B cell (primary cell): ENCODE measurements around the gene PPP3CA. TPM values are rescaled to one million over a fixed set of nuclear protein-coding genes. Genes with fewer than 3 reads are reported as not detected.

Experiments
- ATAC-seq: fragments of 200-7000 bp; cut with Tn5 transposase; one replicate; pipeline ENCODE4 v1.10.0; 2021; ENCODE audit warnings: low read depth, mild to moderate bottlenecking, moderate number of reproducible peaks, moderate library complexity
- CTCF ChIA-PET: fragments of 350-600 bp; sonication (Branson Sonifier 250); formaldehyde crosslinking; loops from one replicate; lab custom pipeline; 2021; ENCODE audit warnings: antibody characterized with exemption, inconsistent platforms; lab: Charles Lee
- POLR2A ChIA-PET: fragments of 350-600 bp; sonication (Branson Sonifier 250); formaldehyde crosslinking; loops from one replicate; lab custom pipeline; 2021; ENCODE audit warnings: antibody characterized with exemption; lab: Charles Lee
- DNase-seq: peaks from one replicate; pipeline ENCODE4 v3.0.0; 2013
- H2AFZ ChIP-seq: 2 replicates; pipeline ENCODE4 v1.6.1; 2012; ENCODE audit warnings: mild to moderate bottlenecking, low read depth, low read length; ENCODE audit not compliant: insufficient read depth, poor library complexity, severe bottlenecking
- H3K27ac ChIP-seq, 2 donors: 1 replicate in 1 of 2; 2 replicates in 1 of 2; pipeline ENCODE4 v1.5.1; 2012 to 2013; ENCODE audit warnings: low read length in 2 of 2, mild to moderate bottlenecking in 2 of 2, moderate library complexity in 1 of 2
- H3K27me3 ChIP-seq, 4 experiments: fragments of 200-600 bp in 1 of 4; sonication (generic) in 1 of 4; replicated peaks in 1 of 4; 1 replicate in 2 of 4; 2 replicates in 2 of 4; pipeline versions ENCODE4 v1.6.1 to v1.7.0; 2013 to 2016; ENCODE audit warnings: low read length in 3 of 4, mild to moderate bottlenecking in 2 of 4, mixed read lengths in 1 of 4, moderate library complexity in 1 of 4; ENCODE audit not compliant: insufficient read depth in 4 of 4, control insufficient read depth in 3 of 4; ENCODE audit errors: control extremely low read depth in 1 of 4
- H3K36me3 ChIP-seq, 2 experiments: replicated peaks in 1 of 2; 1 replicate in 1 of 2; 2 replicates in 1 of 2; pipeline versions ENCODE4 v1.6.1 to v1.7.1; 2013; ENCODE audit warnings: low read length in 1 of 2; ENCODE audit not compliant: insufficient read depth in 2 of 2, control insufficient read depth in 1 of 2; ENCODE audit errors: control extremely low read depth in 1 of 2, extremely low read depth in 1 of 2
- H3K4me1 ChIP-seq, 2 donors: fragments of 200-600 bp in 1 of 2; sonication (generic) in 1 of 2; 1 replicate in 1 of 2; 2 replicates in 1 of 2; pipeline versions ENCODE4 v1.5.1 to v1.6.1; 2013 to 2017; ENCODE audit warnings: low read length in 2 of 2; ENCODE audit not compliant: control insufficient read depth in 2 of 2, insufficient read depth in 2 of 2
- H3K4me2 ChIP-seq: replicated peaks from 2 replicates; pipeline ENCODE3; 2012; ENCODE audit warnings: mild to moderate bottlenecking, low read depth, low read length; ENCODE audit not compliant: poor library complexity, severe bottlenecking
- H3K4me3 ChIP-seq, 5 experiments: fragments of 200-600 bp in 1 of 5; sonication (generic) in 1 of 5; 1 replicate in 3 of 5; 2 replicates in 2 of 5; pipeline versions ENCODE4 v1.5.1 to v1.7.0; 2011 to 2016; ENCODE audit warnings: low read length in 4 of 5, mild to moderate bottlenecking in 4 of 5, low read depth in 2 of 5, control low read depth in 1 of 5, moderate library complexity in 1 of 5; ENCODE audit not compliant: insufficient read depth in 1 of 5; ENCODE audit errors: control extremely low read depth in 1 of 5, extremely low read depth in 1 of 5
- H3K79me2 ChIP-seq: fragments of 200-600 bp; sonication (generic); one replicate; pipeline ENCODE4 v1.6.0; 2016; ENCODE audit warnings: low read length; ENCODE audit not compliant: control insufficient read depth, insufficient read depth
- H3K9ac ChIP-seq: fragments of 200-600 bp; sonication (generic); 2 replicates; pipeline ENCODE4 v1.6.1; 2017; ENCODE audit warnings: mild to moderate bottlenecking, low read length, moderate library complexity
- H3K9me3 ChIP-seq, 3 donors: one replicate each; pipeline versions ENCODE4 v1.6.1 to v1.7.1; 2013; ENCODE audit warnings: low read length in 2 of 3; ENCODE audit not compliant: control insufficient read depth in 2 of 3, insufficient read depth in 1 of 3; ENCODE audit errors: control extremely low read depth in 1 of 3
- H4K20me1 ChIP-seq: 2 replicates; pipeline ENCODE4 v1.6.0; 2012; ENCODE audit warnings: mild to moderate bottlenecking, low read length; ENCODE audit not compliant: insufficient read depth, control insufficient read depth, poor library complexity, severe bottlenecking
- H3K27ac Mint-ChIP-seq: one replicate; pipeline ENCODE4 v1.8.0; 2021; ENCODE audit warnings: mixed read lengths
- H3K27me3 Mint-ChIP-seq: one replicate; pipeline ENCODE4 v1.8.0; 2021; ENCODE audit warnings: mixed read lengths
- H3K4me1 Mint-ChIP-seq: one replicate; pipeline ENCODE4 v1.8.0; 2021; ENCODE audit warnings: mixed read lengths
- H3K4me3 Mint-ChIP-seq: one replicate; pipeline ENCODE4 v1.8.0; 2021; ENCODE audit warnings: mixed read lengths
- H3K9me3 Mint-ChIP-seq: one replicate; pipeline ENCODE4 v1.8.0; 2022; ENCODE audit warnings: mixed read lengths; ENCODE audit not compliant: insufficient read depth
- CTCF ChIP-seq: fragments of 200-600 bp; IDR thresholded peaks from one replicate; pipeline ENCODE4 v1.8.0; 2022; ENCODE audit warnings: antibody characterized with exemption, mild to moderate bottlenecking
- EZH2 ChIP-seq: IDR thresholded peaks from 2 replicates; pipeline ENCODE4 v1.6.1; 2012; ENCODE audit warnings: borderline replicate concordance, low read depth, mild to moderate bottlenecking, moderate library complexity, low read length; ENCODE audit not compliant: insufficient read depth, poor library complexity, severe bottlenecking
- WGBS: methylation state at CpG from one replicate; pipeline ENCODE4 v1.1.5; 2013; ENCODE audit warnings: missing lambda C conversion rate; ENCODE audit not compliant: insufficient coverage; 5-methylcytosine and 5-hydroxymethylcytosine counted together
- intact Hi-C: fragments of 100-400 bp; cut with micrococcal nuclease; formaldehyde crosslinking; loops from one replicate; pipeline ENCODE4 v1.10.0; 2022
- polyA plus RNA-seq: library from polyadenylated mRNA; depleted of rRNA; stranded (reverse); fragments of >200 nt; gene quantifications from 2 replicates; pipeline ENCODE4 v1.2.3, GENCODE V29; 2012
- total RNA-seq, 2 donors: library from RNA; stranded (reverse); fragments of 120-200 nt in 1 of 2; gene quantifications; 1 replicate in 1 of 2; 2 replicates in 1 of 2; pipeline versions ENCODE4 v1.2.3 to v1.2.4, GENCODE V29; 2013 to 2022

PPP3CA gene
- total and polyA plus RNA-seq, 2 donors (not counting 1 experiment from before 2014, with no cell fraction given), result 14.3 to 85.1 TPM

DNA sequence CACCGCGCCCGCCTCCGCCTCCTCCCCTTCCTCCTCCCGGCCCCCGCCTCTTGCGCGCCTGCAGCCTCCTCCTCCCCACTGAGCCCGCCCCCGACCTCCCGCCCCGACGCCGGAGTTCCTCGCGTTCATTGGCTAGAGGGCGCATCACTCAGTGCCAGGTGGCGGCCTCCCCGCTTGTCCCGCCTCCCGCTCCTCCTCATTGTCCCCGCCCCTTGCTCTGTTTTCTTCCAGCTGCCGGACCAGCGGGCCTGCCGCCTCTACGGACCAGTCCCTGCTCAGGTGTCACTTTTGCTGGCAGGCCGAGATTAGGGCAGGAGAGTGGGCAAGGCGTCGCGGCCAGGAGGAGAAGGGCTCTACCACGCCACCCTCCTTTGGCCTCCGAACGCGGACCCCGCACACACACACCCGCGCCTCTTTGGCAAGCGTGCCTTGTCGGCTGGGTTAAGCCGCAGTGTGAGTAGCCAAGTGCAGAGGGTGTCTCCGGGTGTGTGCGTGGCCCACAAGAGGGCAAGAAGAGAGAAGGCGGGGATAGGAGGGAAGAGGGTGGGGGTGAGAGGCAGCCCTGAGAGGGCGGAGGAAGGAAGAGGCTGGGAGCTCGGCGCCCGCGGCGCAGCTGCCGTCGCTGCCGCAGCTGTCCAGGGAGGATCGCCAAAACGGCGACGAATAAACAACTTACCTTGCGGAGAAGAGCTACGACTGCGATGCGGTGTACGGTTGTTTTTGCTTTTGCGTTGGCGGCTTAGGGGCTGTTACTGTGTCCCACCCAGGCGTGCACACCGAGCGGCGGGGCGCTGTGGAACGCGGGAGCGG, 436 bp upstream of the PPP3CA start:
- H3K4me3 ChIP-seq, result peak overlapping the region; percentile 77 to 96 (median 95)
- no peaks in the 10 kb centered on the region for H3K27me3 Mint-ChIP-seq
- H4K20me1 ChIP-seq, result peaks cover 17% of the 10 kb centered on the region
- WGBS, result under 1% methylated on average over 63 of the region's 71 CpGs
- ATAC-seq (peak; percentile 80), DNase-seq (peak; percentile 98)
- H3K27me3 ChIP-seq, result no peaks in the 10 kb centered on the region
- CTCF ChIA-PET, result interaction anchor here (0.7 to 2.5 kb wide), 11 partner anchors 11 to 1242 kb away, joined by 3 to 10 read pairs (median 4); partner anchors contain the start of gene BANK1
- peaks cover 0 to 3% of the 10 kb centered on the region in 2 experiments for H3K36me3 ChIP-seq
- peak overlapping the region; percentile 97 for H3K9ac ChIP-seq
- POLR2A ChIA-PET, result interaction anchor here (0.5 to 2.7 kb wide), 18 partner anchors 19 to 1488 kb away, joined by 3 to 12 read pairs (median 6); partner anchors contain the start of genes BANK1 and UBE2D3
- peaks cover 22 to 36% of the 10 kb centered on the region in 2 donors for H3K4me1 ChIP-seq
- no peaks in the 10 kb centered on the region for H3K9me3 Mint-ChIP-seq
- TF ChIP-seq EZH2 (no peak), CTCF (no peak)
- H3K79me2 ChIP-seq, result peaks cover 54% of the 10 kb centered on the region
- H3K4me1 Mint-ChIP-seq, result peaks cover 42% of the 10 kb centered on the region
- H3K27ac ChIP-seq, result peak overlapping the region; percentile 85 to 87
- intact Hi-C loops, result loop anchor here (1.0 to 10.0 kb wide), 14 partner anchors 8 to 1397 kb away; partner anchors contain the start of genes BANK1, H2AZ1, NFKB1 and SLC39A8
- peak overlapping the region; percentile 99 for H3K4me3 Mint-ChIP-seq
- no peaks in the 10 kb centered on the region for H3K9me3 ChIP-seq
- peak overlapping the region; percentile 96 for H3K4me2 ChIP-seq
- H3K27ac Mint-ChIP-seq, result peak overlapping the region; percentile 95
- peak overlapping the region; percentile 99 for H2AFZ ChIP-seq
